ENCODE measurements around the gene ATP1A2. TPM values are rescaled to one million over a fixed set of nuclear protein-coding genes. Genes with fewer than 3 reads are reported as not detected.

Gene ATP1A2
- total RNA-seq, 2 donors from 2014 or later, result 146 to 228 TPM

DNA sequence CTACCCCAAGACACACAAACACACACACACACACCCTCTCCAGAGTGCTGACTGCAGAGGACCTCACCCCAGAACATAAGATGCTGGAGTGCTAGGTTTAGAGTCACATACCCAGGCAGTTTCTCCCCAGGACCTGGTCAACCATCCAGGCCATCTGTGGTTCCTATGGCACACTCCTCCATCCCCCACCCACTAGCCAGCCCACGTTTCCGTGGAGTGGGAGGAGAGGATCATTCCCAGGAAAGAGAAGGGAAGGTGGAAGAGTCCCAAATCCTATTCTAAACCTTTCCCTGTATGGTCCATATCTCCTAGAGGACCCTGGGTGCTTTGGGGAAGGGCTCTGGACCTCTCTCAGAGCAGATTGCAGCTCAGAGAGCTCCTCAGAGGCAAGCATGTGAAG lies 33.1 kb upstream of the ATP1A2 start:
- Histone ChIP-seq H3K27me3 (no peaks in the 10 kb centered on the region), H3K9me3 (no peaks in the 10 kb centered on the region), H3K4me1 (peaks cover 0 to 11% of the 10 kb centered on the region in 2 donors), H3K4me3 (no peak overlapping the region), H3K27ac (no peak overlapping the region), H3K36me3 (no peaks in the 10 kb centered on the region)
- TF ChIP-seq, protein P1, sequence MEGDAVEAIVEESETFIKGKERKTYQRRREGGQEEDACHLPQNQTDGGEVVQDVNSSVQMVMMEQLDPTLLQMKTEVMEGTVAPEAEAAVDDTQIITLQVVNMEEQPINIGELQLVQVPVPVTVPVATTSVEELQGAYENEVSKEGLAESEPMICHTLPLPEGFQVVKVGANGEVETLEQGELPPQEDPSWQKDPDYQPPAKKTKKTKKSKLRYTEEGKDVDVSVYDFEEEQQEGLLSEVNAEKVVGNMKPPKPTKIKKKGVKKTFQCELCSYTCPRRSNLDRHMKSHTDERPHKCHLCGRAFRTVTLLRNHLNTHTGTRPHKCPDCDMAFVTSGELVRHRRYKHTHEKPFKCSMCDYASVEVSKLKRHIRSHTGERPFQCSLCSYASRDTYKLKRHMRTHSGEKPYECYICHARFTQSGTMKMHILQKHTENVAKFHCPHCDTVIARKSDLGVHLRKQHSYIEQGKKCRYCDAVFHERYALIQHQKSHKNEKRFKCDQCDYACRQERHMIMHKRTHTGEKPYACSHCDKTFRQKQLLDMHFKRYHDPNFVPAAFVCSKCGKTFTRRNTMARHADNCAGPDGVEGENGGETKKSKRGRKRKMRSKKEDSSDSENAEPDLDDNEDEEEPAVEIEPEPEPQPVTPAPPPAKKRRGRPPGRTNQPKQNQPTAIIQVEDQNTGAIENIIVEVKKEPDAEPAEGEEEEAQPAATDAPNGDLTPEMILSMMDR (IDR thresholded peaks at IDR 0.05), result no peak
- DNase-seq (ENCODE audit: low spot score), result no peak

DNA sequence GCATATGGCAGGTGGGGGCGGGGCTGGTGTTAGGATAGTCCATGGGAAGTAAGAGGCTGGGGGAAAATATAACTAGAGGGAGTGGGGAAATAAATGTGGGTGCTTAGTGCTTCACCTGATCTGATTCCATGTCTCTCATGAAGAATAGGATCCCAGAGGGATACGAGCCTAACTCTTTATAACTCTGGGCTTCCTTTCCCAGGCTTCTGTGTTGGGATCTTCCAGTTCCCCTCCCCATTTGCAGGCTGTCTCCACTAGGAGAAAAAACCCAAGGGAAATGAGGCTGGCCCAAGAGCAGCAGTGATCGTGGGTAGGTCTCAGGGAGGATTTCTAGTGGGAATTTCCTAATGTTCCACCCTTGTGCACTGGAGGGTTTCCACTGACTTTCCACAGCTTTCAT lies 32.6 kb upstream of the ATP1A2 start:
- Histone ChIP-seq H3K36me3 (no peaks in the 10 kb centered on the region), H3K4me3 (no peak overlapping the region), H3K27me3 (no peaks in the 10 kb centered on the region), H3K9me3 (no peaks in the 10 kb centered on the region), H3K4me1 (peaks cover 0 to 11% of the 10 kb centered on the region in 2 donors), H3K27ac (no peak overlapping the region)
- TF ChIP-seq, protein P1 (IDR thresholded peaks at IDR 0.05), result no peak
- no peak for DNase-seq (ENCODE audit: low spot score)

DNA sequence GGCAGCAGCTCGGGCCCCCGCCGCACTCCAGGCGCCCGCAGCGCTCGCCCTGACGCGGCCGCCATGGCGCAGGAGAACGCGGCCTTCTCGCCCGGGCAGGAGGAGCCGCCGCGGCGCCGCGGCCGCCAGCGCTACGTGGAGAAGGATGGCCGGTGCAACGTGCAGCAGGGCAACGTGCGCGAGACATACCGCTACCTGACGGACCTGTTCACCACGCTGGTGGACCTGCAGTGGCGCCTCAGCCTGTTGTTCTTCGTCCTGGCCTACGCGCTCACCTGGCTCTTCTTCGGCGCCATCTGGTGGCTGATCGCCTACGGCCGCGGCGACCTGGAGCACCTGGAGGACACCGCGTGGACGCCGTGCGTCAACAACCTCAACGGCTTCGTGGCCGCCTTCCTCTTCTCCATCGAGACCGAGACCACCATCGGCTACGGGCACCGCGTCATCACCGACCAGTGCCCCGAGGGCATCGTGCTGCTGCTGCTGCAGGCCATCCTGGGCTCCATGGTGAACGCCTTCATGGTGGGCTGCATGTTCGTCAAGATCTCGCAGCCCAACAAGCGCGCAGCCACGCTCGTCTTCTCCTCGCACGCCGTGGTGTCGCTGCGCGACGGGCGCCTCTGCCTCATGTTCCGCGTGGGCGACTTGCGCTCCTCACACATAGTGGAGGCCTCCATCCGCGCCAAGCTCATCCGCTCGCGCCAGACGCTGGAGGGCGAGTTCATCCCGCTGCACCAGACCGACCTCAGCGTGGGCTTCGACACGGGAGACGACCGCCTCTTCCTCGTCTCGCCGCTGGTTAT lies 31.4 kb upstream of the ATP1A2 start:
- peaks cover 0 to 11% of the 10 kb centered on the region in 2 donors for H3K4me1 ChIP-seq
- DNase-seq (ENCODE audit: low spot score), result no peak
- no peaks in the 10 kb centered on the region for H3K27me3 ChIP-seq
- no peaks in the 10 kb centered on the region for H3K36me3 ChIP-seq
- TF ChIP-seq, protein P1 (IDR thresholded peaks at IDR 0.05), result peak; percentile 48 to 82
- peak overlapping the region; percentile 26 to 48 for H3K4me3 ChIP-seq
- no peaks in the 10 kb centered on the region for H3K9me3 ChIP-seq
- no peak overlapping the region for H3K27ac ChIP-seq

DNA sequence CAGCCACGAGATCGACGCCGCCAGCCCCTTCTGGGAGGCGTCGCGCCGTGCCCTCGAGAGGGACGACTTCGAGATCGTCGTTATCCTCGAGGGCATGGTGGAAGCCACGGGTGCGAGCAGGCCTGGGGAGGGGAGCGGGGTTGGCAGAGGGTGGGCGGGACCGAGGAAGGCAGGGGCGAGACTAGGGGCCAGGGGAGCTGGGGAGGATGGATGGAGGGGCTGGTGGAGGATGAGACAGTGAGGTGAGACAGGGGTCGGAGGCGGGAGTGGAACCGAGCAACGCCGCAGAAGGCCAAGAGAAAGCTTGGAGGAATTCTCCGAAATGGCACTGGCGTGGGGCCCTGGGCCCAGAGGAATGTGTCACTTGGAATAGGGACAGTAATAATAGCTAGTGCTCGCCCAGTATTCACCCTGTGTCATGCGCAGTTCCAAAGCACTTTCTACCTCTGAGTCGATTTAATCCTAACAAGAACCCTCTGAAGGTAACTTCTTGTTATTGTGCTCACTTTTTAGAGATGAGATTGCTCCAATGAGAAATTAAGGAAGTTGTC lies 30.7 kb upstream of the ATP1A2 start:
- H3K36me3 ChIP-seq, result no peaks in the 10 kb centered on the region
- DNase-seq (ENCODE audit: low spot score), result no peak
- peaks cover 0 to 11% of the 10 kb centered on the region in 2 donors for H3K4me1 ChIP-seq
- no peaks in the 10 kb centered on the region for H3K27me3 ChIP-seq
- H3K4me3 ChIP-seq, result no peak overlapping the region
- no peaks in the 10 kb centered on the region for H3K9me3 ChIP-seq
- H3K27ac ChIP-seq, result no peak overlapping the region
- TF ChIP-seq, protein P1 (IDR thresholded peaks at IDR 0.05), result no peak

DNA sequence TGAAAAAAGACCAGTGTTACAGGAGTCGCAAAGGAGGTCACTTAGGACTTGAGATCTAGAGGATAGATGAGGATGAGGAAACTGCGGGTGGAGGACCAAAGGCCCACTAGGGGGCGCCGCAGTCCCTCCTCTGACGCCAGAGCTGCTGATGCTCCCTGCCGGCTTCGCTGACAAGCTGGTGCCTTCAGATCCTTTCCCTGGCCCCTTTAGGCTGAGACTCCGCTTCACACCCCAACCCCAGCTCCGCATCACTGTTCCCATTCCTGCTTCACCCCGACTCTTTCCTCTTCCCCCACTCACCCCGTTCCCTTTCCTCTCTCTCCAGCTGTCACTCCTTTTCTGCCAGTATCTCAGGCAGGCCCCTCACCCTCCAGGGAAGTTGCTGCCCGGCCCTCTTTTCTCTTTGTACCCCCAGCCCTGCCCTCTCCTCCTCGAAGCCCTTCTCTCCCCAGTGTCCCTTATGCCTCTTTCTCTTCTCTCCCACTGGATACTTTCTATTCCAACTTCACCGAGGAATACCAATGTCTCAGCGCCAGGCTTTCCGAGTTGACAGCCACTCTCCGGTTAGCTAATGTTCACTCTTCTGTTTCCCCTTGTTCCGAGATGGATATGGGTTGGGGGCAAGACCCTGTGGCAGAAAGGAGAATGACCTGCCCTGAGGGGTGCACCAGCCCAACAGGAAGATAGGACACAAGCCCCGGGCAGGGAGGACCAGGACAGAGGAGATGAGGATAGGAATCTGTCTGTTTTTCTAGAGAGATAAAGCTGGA lies 29.7 kb upstream of the ATP1A2 start:
- Histone ChIP-seq H3K4me1 (peaks cover 0 to 11% of the 10 kb centered on the region in 2 donors), H3K27me3 (no peaks in the 10 kb centered on the region), H3K27ac (peak overlapping the region; percentile 51 to 56), H3K4me3 (no peak overlapping the region), H3K36me3 (peaks cover under 1% of the 10 kb centered on the region), H3K9me3 (no peaks in the 10 kb centered on the region)
- DNase-seq (ENCODE audit: low spot score), result peak; percentile 90
- TF ChIP-seq, protein P1 (IDR thresholded peaks at IDR 0.05), result peak; percentile 85 to 86
